PFSK-1 (cell line): ENCODE results near the gene ACTN1.

ENCODE experiments used
- FOXP2 ChIP-seq: optimal IDR thresholded peaks from 2 replicates; pipeline ENCODE3; 2011; ENCODE audit warnings: borderline replicate concordance, control low read depth, inconsistent platforms; ENCODE audit not compliant: insufficient read depth; ENCODE audit errors: extremely low read length, extremely low read depth
- POLR2AphosphoS5 ChIP-seq: IDR thresholded peaks from 2 replicates; pipeline ENCODE4 v1.6.1; 2012; ENCODE audit warnings: low read depth, mild to moderate bottlenecking, control low read depth, low read length, moderate library complexity
- REST ChIP-seq, 2 experiments: IDR thresholded peaks; 2 replicates each; pipeline versions ENCODE4 v1.6.1 to v1.8.0; 2011 to 2012; ENCODE audit warnings: low read depth in 2 of 2, low read length in 2 of 2, control low read depth in 1 of 2, inconsistent platforms in 1 of 2, mild to moderate bottlenecking in 1 of 2, moderate library complexity in 1 of 2; ENCODE audit not compliant: insufficient read depth in 1 of 2
- SIN3A ChIP-seq: IDR thresholded peaks from 2 replicates; pipeline ENCODE4 v1.6.1; 2012; ENCODE audit warnings: mild to moderate bottlenecking, low read length, moderate library complexity, borderline replicate concordance; ENCODE audit not compliant: insufficient read depth
- TAF1 ChIP-seq: IDR thresholded peaks from 2 replicates; pipeline ENCODE4 v1.6.1; 2012; ENCODE audit warnings: low read length, control low read depth, borderline replicate concordance; ENCODE audit not compliant: insufficient read depth

DNA sequence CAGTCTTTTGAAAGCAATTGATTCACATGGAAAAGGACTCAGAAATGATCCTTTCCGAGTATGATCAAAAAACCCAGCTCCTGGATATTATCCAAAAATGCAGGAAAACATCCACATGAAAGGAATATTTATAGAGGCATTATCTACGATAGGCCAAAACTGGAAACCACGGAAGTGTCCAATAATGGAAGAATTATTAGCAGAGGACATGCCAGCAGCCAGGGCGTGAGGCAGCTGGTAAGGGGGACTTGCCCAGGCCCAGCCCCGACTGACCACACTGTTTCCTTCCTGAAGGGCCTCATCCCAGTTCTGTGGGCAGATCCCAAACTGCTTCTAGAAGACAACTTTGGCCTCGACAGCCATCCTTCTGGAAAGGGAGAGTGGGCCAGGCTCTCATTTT is 20.5 kb downstream of the ACTN1 start:
- TF ChIP-seq REST (IDR thresholded peaks at IDR 0.05; ENCODE audit: insufficient read depth in 1 of 2, low read depth in 2 of 2, low read length in 2 of 2) (no peak), POLR2AphosphoS5 (no peak), SIN3A (no peak), TAF1 (no peak), FOXP2 (no peak)
